Skeletal muscle satellite cell (primary cell): ENCODE results near the gene RNASEH2B.

Source experiments
- H3K27me3 ChIP-seq: 2 replicates; pipeline ENCODE4 v1.7.0; 2013; ENCODE audit warnings: low read length; ENCODE audit not compliant: control insufficient read depth, insufficient read depth
- H3K36me3 ChIP-seq: 2 replicates; pipeline ENCODE4 v1.7.0; 2013; ENCODE audit warnings: mild to moderate bottlenecking, control low read depth, low read length; ENCODE audit not compliant: insufficient read depth
- H3K4me1 ChIP-seq: 2 replicates; pipeline ENCODE4 v1.7.0; 2013; ENCODE audit warnings: low read length; ENCODE audit not compliant: control insufficient read depth, insufficient read depth
- H3K4me2 ChIP-seq: 2 replicates; pipeline ENCODE4 v1.7.0; 2013; ENCODE audit warnings: mild to moderate bottlenecking, low read length
- H3K4me3 ChIP-seq: 2 replicates; pipeline ENCODE4 v1.7.0; 2013; ENCODE audit warnings: low read length
- H3K9ac ChIP-seq: 2 replicates; pipeline ENCODE4 v1.7.0; 2013; ENCODE audit warnings: mild to moderate bottlenecking, low read depth, low read length, moderate library complexity
- H3K9me3 ChIP-seq: replicated peaks from 2 replicates; pipeline ENCODE4 v1.7.0; 2013; ENCODE audit warnings: mild to moderate bottlenecking, control low read depth, low read length

The RNASEH2B gene

DNA sequence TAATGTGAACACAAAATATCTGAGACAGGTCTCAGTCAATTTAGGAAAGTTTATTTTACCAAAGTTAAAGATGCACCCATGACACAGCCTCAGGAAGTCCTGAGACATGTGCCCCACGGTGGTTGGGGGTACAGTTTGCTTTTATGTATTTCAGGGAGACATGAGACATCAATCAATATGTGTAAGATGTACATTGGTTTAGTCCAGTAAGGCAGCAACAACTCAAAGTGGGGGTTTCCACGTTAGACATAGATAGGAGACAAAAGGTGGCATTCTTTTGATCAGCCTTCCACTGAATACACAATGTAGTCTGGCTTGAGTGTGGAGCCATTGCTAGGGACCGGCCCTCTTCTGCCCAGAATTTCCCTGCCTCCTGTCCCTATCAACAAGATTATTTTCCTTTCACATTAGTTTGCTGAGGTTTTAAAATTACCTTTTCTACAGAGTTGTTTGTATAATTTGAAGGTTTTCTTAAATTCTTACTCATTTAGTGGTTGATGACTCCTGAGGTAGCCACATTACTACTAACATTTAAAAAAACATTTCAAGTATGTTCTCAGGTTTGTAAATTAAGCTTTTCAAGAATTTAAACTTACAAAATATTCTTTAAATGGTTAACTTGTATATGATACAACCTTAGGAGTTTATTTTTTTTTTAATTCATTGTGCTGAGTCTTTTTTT lies 33.2 kb downstream of the RNASEH2B start:
- Histone ChIP-seq H3K4me1 (peaks cover 9% of the 10 kb centered on the region), H3K9ac (no peak overlapping the region), H3K4me2 (no peak overlapping the region), H3K9me3 (no peaks in the 10 kb centered on the region), H3K36me3 (peaks cover 6% of the 10 kb centered on the region), H3K27me3 (no peaks in the 10 kb centered on the region), H3K4me3 (no peak overlapping the region)

DNA sequence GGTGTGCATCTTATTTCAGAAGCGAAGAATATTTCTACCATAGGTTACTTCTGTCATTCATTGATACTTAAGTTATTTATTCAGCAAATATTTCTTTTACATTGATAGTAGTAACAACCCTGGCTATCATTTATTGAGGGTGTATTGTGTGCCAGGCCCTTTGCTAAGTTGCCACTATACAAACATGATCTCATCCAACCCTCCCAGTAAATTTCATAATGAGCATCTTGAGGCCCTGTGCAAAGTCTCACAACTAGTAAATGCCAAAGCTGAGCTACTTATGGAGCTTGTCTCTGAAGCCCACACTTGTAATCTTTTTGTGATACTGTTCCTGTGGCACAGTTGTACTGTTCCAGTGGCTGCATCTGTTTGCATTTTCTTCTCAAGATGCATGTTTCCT lies 36.1 kb downstream of the RNASEH2B start:
- no peak overlapping the region for H3K4me2 ChIP-seq
- no peaks in the 10 kb centered on the region for H3K9me3 ChIP-seq
- H3K4me3 ChIP-seq = no peak overlapping the region
- H3K4me1 ChIP-seq = peaks cover 22% of the 10 kb centered on the region
- H3K9ac ChIP-seq = no peak overlapping the region
- no peaks in the 10 kb centered on the region for H3K27me3 ChIP-seq
- H3K36me3 ChIP-seq = peaks cover 9% of the 10 kb centered on the region

DNA sequence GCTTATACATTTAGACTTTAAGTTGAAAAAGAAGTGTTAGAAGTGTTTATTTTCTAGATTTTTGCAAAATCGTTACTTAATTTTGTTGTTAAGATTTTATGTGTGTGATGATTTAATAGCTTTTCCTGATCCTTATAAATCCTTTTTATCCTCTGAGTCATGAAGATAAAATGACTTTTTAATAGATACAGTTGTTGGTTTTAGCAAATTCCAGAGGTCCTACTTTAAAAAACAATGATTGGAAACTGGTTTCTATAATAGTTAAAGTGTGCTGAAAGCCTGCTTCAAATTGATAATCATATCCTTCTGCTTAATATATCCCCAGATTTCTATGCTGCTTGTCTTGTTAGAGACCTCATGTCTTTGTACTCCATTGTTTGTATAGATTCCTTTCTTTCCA lies 39.0 kb downstream of the RNASEH2B start:
- Histone ChIP-seq H3K4me2 (peak overlapping the region; percentile 42), H3K36me3 (peaks cover 6% of the 10 kb centered on the region), H3K9ac (no peak overlapping the region)

GRCh38 chr13:50950849-50951248 lies 41.3 kb downstream of the RNASEH2B start:
- H3K4me1 ChIP-seq = peaks cover 22% of the 10 kb centered on the region
- no peak overlapping the region for H3K4me3 ChIP-seq
- H3K9me3 ChIP-seq = no peaks in the 10 kb centered on the region
- peaks cover 6% of the 10 kb centered on the region for H3K36me3 ChIP-seq
- no peak overlapping the region for H3K9ac ChIP-seq
- H3K27me3 ChIP-seq = no peaks in the 10 kb centered on the region
- no peak overlapping the region for H3K4me2 ChIP-seq

More for the DNA sequence above, 39.0 kb downstream of the RNASEH2B start:
- no peaks in the 10 kb centered on the region for H3K9me3 ChIP-seq
- no peak overlapping the region for H3K4me3 ChIP-seq
- H3K27me3 ChIP-seq = no peaks in the 10 kb centered on the region
- H3K4me1 ChIP-seq = peaks cover 22% of the 10 kb centered on the region

GRCh38 chr13:50951366-50951765 lies 41.8 kb downstream of the RNASEH2B start:
- no peak overlapping the region for H3K9ac ChIP-seq
- no peaks in the 10 kb centered on the region for H3K9me3 ChIP-seq
- H3K4me2 ChIP-seq = no peak overlapping the region
- H3K4me3 ChIP-seq = no peak overlapping the region
- H3K36me3 ChIP-seq = peaks cover 6% of the 10 kb centered on the region
- peaks cover 19% of the 10 kb centered on the region for H3K4me1 ChIP-seq
- no peaks in the 10 kb centered on the region for H3K27me3 ChIP-seq

- Histone ChIP-seq H3K4me1 (no peaks in the 10 kb centered on the region), H3K27me3 (no peaks in the 10 kb centered on the region), H3K4me2 (no peak overlapping the region), H3K4me3 (no peak overlapping the region), H3K9me3 (no peaks in the 10 kb centered on the region), H3K9ac (no peak overlapping the region), H3K36me3 (peaks cover 1% of the 10 kb centered on the region)
Observed at GRCh38 chr13:50955241-50955640, 45.6 kb downstream of the RNASEH2B start.

DNA sequence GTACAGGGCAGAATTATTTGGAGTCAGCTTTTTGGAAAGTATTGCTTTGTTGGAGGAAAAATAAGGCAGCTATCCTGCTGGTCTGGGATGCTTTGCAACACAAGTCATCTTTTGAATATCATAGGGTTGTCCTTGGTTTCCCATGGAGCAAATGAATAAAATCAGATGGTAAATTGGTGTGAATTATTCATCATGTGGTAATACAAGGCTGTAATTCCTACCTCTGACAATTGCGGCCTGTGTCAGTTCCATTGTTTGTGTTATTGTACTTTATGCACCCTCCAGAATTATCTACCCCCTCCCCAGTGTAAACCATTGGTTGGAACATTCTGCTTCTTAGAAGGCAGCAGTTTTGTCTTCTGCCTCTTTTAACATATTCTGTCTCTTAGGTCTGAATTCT lies 46.2 kb downstream of the RNASEH2B start:
- Histone ChIP-seq H3K4me2 (no peak overlapping the region), H3K9ac (no peak overlapping the region), H3K9me3 (no peaks in the 10 kb centered on the region), H3K36me3 (no peaks in the 10 kb centered on the region), H3K27me3 (no peaks in the 10 kb centered on the region), H3K4me1 (no peaks in the 10 kb centered on the region), H3K4me3 (no peak overlapping the region)

GRCh38 chr13:50957620-50958019 lies 48.0 kb downstream of the RNASEH2B start:
- H3K4me3 ChIP-seq = no peak overlapping the region
- H3K9me3 ChIP-seq = no peaks in the 10 kb centered on the region
- no peaks in the 10 kb centered on the region for H3K36me3 ChIP-seq
- H3K9ac ChIP-seq = no peak overlapping the region
- H3K27me3 ChIP-seq = no peaks in the 10 kb centered on the region
- H3K4me2 ChIP-seq = no peak overlapping the region
- no peaks in the 10 kb centered on the region for H3K4me1 ChIP-seq

DNA sequence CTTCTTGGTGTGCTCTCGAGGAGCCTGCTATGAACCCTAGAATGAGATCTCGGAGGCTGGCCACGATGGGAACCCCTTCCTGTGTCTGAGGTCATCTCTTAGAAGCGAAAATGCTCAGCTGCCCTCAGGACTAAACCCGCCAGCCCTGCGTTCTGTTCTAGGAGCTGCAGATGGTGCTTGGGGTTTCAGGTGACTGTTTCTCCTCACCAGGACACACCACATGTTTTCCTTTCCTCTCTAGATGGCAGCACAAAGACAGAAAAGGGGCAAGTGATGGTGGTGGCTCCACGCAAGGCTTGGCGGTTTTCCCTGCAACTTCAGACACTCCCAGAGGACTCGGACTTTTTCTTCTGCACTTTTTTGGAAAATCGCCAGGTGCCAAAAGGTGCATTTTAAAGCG lies 60.1 kb downstream of the RNASEH2B start:
- Histone ChIP-seq H3K27me3 (no peaks in the 10 kb centered on the region), H3K4me3 (no peak overlapping the region), H3K9ac (no peak overlapping the region), H3K4me1 (no peaks in the 10 kb centered on the region), H3K4me2 (no peak overlapping the region), H3K9me3 (no peaks in the 10 kb centered on the region), H3K36me3 (peaks cover 6% of the 10 kb centered on the region)

DNA sequence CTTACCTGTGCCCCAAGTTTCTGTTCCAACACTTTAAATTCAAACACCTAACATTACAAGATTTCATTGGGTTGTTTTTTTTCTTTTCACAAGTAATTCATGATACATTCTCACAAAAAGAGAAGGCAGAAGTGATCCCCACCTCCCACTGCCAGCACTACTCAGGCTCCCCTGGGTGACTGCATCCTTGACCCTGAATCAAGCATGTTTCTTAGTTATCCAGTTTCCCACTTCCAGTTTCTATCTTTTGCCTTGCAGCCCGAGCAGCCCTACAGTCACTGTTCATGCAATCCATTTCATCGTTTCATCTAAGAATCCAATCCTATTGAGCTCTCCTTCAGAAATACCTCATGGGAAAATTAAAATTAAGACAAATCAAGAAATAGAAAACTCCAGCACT lies 61.4 kb downstream of the RNASEH2B start:
- Histone ChIP-seq H3K27me3 (no peaks in the 10 kb centered on the region), H3K4me3 (no peak overlapping the region), H3K4me1 (no peaks in the 10 kb centered on the region), H3K9ac (no peak overlapping the region), H3K9me3 (no peaks in the 10 kb centered on the region), H3K4me2 (no peak overlapping the region), H3K36me3 (peaks cover 6% of the 10 kb centered on the region)

DNA sequence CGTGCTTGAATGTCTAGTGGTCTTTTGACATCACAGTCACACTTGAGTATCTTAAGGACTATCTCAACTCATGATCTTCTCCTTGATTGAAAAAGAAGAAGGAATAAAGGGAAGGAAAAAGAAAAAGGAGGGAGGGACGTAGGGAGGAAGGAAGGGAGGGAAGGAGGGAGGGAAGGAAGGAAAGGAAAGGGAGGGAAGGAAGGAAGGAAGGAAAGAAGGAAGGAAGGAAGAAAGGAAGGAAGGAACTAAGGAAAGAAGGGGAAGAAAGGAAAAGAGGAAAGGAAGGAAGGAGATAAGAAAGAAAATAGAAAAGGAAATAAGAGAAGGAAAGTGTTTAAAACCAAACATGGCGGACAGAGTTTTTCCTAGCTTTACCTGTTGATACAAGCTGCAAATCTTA lies 64.7 kb downstream of the RNASEH2B start:
- H3K9me3 ChIP-seq = no peaks in the 10 kb centered on the region
- H3K9ac ChIP-seq = no peak overlapping the region
- H3K27me3 ChIP-seq = no peaks in the 10 kb centered on the region
- H3K36me3 ChIP-seq = no peaks in the 10 kb centered on the region
- H3K4me3 ChIP-seq = no peak overlapping the region
- H3K4me2 ChIP-seq = no peak overlapping the region
- H3K4me1 ChIP-seq = no peaks in the 10 kb centered on the region

DNA sequence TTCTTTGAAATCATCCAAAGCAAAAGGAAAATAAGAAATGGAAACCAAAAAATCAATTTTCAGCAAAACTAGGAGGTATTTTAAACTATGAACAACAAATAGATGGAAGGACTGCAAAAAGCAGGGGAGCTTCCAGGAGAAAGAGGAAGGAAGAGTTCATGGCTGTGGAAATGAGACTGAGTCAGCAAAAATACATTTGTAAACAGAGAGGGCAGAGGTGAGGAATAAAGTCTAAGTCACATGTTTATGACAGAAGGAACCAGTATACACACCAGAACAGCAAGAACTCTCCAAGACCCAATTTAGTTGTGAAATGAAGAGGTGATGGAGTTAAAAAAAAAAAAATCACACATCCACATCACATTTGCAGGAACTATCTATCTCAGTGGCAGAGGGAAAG lies 69.6 kb downstream of the RNASEH2B start:
- no peaks in the 10 kb centered on the region for H3K9me3 ChIP-seq
- H3K36me3 ChIP-seq = no peaks in the 10 kb centered on the region
- no peak overlapping the region for H3K4me2 ChIP-seq
- no peak overlapping the region for H3K4me3 ChIP-seq
- H3K9ac ChIP-seq = no peak overlapping the region
- no peaks in the 10 kb centered on the region for H3K27me3 ChIP-seq
- H3K4me1 ChIP-seq = no peaks in the 10 kb centered on the region
